Smooth muscle cell (in vitro differentiated cells): ENCODE results near the gene IFITM5. TPM values are rescaled to one million over a fixed set of nuclear protein-coding genes. Genes with fewer than 3 reads are reported as not detected.
"Not testable (repeated sequence)": the region's sequence is repeated elsewhere in the genome, so short reads cannot be mapped to it uniquely, and the experiment has no call there.

Experiments used
- DNase-seq: peaks from one replicate; lab custom pipeline; 2025; ENCODE audit not compliant: unreplicated experiment; lab: John Stamatoyannopoulos, UW
- H2AFZ ChIP-seq: fragments of 200-600 bp; sonication (generic); 2 replicates; pipeline ENCODE4 v1.6.0; 2016; ENCODE audit warnings: antibody characterized with exemption, low read depth, mild to moderate bottlenecking
- H3F3A ChIP-seq: fragments of 200-600 bp; sonication (generic); 2 replicates; pipeline ENCODE4 v1.6.0; 2017; ENCODE audit warnings: antibody characterized with exemption, low read depth
- H3K27ac ChIP-seq: fragments of 200-600 bp; sonication (generic); 2 replicates; pipeline ENCODE4 v1.5.1; 2016; ENCODE audit warnings: low read depth, mild to moderate bottlenecking
- H3K27me3 ChIP-seq: fragments of 200-600 bp; sonication (generic); 2 replicates; pipeline ENCODE4 v1.6.1; 2016; ENCODE audit warnings: low read depth, mild to moderate bottlenecking
- H3K36me3 ChIP-seq: fragments of 200-600 bp; sonication (generic); 2 replicates; pipeline ENCODE4 v1.5.1; 2016; ENCODE audit warnings: low read depth
- H3K4me1 ChIP-seq: fragments of 200-600 bp; sonication (generic); 2 replicates; pipeline ENCODE4 v1.5.1; 2016; ENCODE audit warnings: low read depth
- H3K4me2 ChIP-seq: fragments of 200-600 bp; sonication (generic); 2 replicates; pipeline ENCODE4 v1.6.0; 2016; ENCODE audit warnings: mild to moderate bottlenecking
- H3K4me3 ChIP-seq: fragments of 200-600 bp; sonication (generic); 2 replicates; pipeline ENCODE4 v1.5.1; 2016; ENCODE audit warnings: mild to moderate bottlenecking
- H3K79me2 ChIP-seq: fragments of 200-600 bp; sonication (generic); 2 replicates; pipeline ENCODE4 v1.6.0; 2016; ENCODE audit warnings: low read depth, mild to moderate bottlenecking
- H3K9ac ChIP-seq: fragments of 200-600 bp; sonication (generic); 2 replicates; pipeline ENCODE4 v1.6.0; 2016; ENCODE audit warnings: low read depth
- H3K9me3 ChIP-seq: fragments of 200-600 bp; sonication (generic); replicated peaks from 2 replicates; pipeline ENCODE4 v1.5.1; 2016; ENCODE audit warnings: low read depth
- H4K20me1 ChIP-seq: fragments of 200-600 bp; sonication (generic); 2 replicates; pipeline ENCODE4 v1.6.0; 2016; ENCODE audit warnings: low read depth
- WGBS: methylation state at CpG from one replicate; pipeline ENCODE4 v1.1.7; 2016; ENCODE audit warnings: low lambda C conversion rate; 5-methylcytosine and 5-hydroxymethylcytosine counted together
- polyA plus RNA-seq: library from polyadenylated mRNA; unstranded; fragments of >200 nt; fragmentation: Nextera tagmentation; extraction: Ambion mirVana; gene quantifications from 2 replicates; pipeline ENCODE4 v1.2.1, GENCODE V29; 2016
- total RNA-seq: library from RNA; depleted of rRNA; stranded (reverse); fragments of >200 nt; gene quantifications from 2 replicates; pipeline ENCODE4 v1.2.3, GENCODE V29; 2014
- TF ChIP-seq, protein P1 (sequence below): fragments of 200-600 bp; sonication (generic); IDR thresholded peaks from 2 replicates; pipeline ENCODE4 v1.5.1; 2017; ENCODE audit warnings: borderline replicate concordance, mild to moderate bottlenecking, antibody characterized with exemption; ENCODE audit not compliant: insufficient read depth, poor library complexity, severe bottlenecking

IFITM5 gene
- total and polyA plus RNA-seq, 2 experiments from 2014 or later = not detected

- Histone ChIP-seq H3K9ac (peak overlapping the region; percentile 31), H3K4me1 (peaks cover 38% of the 10 kb centered on the region), H3F3A (peaks cover 2% of the 10 kb centered on the region), H3K9me3 (no peaks in the 10 kb centered on the region), H3K27me3 (no peaks in the 10 kb centered on the region), H2AFZ (peak overlapping the region; percentile 51), H4K20me1 (no peaks in the 10 kb centered on the region), H3K27ac (peak overlapping the region; percentile 87), H3K36me3 (no peaks in the 10 kb centered on the region), H3K4me2 (peak overlapping the region; percentile 77), H3K4me3 (peak overlapping the region; percentile 23), H3K79me2 (no peaks in the 10 kb centered on the region)
- no peak for DNase-seq
- 3% methylated on average over 25 of the region's 25 CpGs for WGBS
- TF ChIP-seq, protein P1, sequence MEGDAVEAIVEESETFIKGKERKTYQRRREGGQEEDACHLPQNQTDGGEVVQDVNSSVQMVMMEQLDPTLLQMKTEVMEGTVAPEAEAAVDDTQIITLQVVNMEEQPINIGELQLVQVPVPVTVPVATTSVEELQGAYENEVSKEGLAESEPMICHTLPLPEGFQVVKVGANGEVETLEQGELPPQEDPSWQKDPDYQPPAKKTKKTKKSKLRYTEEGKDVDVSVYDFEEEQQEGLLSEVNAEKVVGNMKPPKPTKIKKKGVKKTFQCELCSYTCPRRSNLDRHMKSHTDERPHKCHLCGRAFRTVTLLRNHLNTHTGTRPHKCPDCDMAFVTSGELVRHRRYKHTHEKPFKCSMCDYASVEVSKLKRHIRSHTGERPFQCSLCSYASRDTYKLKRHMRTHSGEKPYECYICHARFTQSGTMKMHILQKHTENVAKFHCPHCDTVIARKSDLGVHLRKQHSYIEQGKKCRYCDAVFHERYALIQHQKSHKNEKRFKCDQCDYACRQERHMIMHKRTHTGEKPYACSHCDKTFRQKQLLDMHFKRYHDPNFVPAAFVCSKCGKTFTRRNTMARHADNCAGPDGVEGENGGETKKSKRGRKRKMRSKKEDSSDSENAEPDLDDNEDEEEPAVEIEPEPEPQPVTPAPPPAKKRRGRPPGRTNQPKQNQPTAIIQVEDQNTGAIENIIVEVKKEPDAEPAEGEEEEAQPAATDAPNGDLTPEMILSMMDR = no peak
These were observed 35.1 kb upstream of the IFITM5 start for GRCh38 chr11:334264-334994.

DNA sequence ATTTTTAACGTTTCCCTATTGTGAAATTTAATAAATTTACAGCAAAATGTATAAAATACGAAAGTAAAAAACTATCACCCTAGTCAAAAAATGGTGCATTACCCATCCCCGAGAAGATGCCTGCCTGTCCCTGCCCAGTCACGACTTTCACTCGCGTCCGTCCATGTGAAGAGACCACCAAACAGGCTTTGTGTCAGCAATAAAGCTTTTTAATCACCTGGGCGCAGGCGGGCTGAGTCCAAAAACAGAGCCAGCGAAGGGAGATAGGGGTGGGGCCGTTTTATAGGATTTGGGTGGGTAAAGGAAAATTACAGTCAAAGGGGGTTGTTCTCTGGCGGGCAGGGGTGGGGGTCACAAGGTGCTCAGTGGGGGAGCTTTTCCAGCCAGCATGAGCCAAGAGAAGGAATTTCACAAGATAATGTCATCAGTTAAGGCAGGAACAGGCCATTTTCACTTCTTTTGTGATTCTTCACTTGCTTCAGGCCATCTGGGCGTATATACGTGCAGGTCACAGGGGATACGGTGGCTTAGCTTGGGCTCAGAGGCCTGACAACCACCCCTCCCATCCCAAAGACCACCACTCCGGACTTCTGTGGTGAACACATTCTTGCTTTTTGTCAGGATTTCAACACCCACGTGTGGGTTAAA, 34.4 kb upstream of the IFITM5 start:
- not testable (repeated sequence) for DNase-seq
- H3K4me1 ChIP-seq = peaks cover 38% of the 10 kb centered on the region

DNA sequence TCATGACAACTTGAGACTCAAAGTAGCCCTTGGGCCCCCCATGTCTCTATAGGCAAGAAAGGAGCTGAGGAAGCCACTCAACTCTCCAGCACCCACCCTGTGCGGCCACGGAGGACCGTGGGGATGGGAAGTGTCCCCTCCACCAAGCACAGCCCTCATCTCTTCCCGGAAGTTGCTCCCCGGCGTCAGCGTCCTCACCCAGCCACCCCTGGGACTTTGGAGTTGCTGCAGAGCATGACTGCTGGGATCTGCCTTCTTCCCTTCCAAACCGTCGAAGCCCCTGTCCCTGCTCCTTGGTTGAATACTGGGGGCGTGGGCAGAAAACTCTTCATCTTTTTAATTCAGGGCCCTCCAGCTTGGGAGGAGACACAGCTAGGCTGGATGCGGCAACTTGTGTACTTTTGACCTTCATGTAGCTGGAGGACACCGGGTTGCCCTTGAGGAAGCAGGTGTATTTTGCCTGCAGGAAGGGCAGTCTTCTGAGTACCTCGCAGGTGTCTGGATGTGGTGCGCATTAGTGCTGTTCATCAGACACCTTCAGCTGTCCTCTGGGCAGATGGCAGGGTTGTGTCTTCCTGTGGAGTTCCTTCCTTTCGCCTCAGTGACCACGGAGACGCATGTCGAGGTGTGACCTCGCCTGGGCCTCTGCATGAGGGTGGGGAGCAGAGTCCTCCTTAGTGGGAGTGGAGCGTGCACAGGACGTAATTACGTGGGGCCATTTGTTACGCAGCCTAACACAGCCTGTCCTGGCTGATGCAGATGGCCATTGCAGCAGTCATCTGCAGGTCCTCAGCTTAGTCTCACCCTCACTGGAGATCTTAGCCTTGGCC, 33.5 kb upstream of the IFITM5 start:
- no peak overlapping the region for H3K4me2 ChIP-seq
- H3F3A ChIP-seq = peaks cover 8% of the 10 kb centered on the region
- H3K27ac ChIP-seq = no peak overlapping the region
- H3K4me3 ChIP-seq = no peak overlapping the region
- no peak overlapping the region for H2AFZ ChIP-seq
- peaks cover 38% of the 10 kb centered on the region for H3K4me1 ChIP-seq
- H3K9ac ChIP-seq = no peak overlapping the region
- 97% methylated on average over 23 of the region's 23 CpGs for WGBS
- no peaks in the 10 kb centered on the region for H4K20me1 ChIP-seq
- H3K79me2 ChIP-seq = peaks cover 3% of the 10 kb centered on the region
- TF ChIP-seq, protein P1 = no peak
- H3K36me3 ChIP-seq = no peaks in the 10 kb centered on the region
- DNase-seq = no peak
- H3K9me3 ChIP-seq = no peaks in the 10 kb centered on the region
- no peaks in the 10 kb centered on the region for H3K27me3 ChIP-seq

More for the DNA sequence above, 34.4 kb upstream of the IFITM5 start:
- not testable (repeated sequence) for H3K79me2 ChIP-seq, H4K20me1 ChIP-seq, H3K27me3 ChIP-seq, H3F3A ChIP-seq, H3K9me3 ChIP-seq, H3K4me3 ChIP-seq, H3K9ac ChIP-seq, H3K36me3 ChIP-seq
- H2AFZ ChIP-seq = peak overlapping the region; percentile 51
- H3K27ac ChIP-seq = peak overlapping the region; percentile 87
- WGBS = 51% methylated on average over 17 of the region's 17 CpGs
- H3K4me2 ChIP-seq = peak overlapping the region; percentile 77

DNA sequence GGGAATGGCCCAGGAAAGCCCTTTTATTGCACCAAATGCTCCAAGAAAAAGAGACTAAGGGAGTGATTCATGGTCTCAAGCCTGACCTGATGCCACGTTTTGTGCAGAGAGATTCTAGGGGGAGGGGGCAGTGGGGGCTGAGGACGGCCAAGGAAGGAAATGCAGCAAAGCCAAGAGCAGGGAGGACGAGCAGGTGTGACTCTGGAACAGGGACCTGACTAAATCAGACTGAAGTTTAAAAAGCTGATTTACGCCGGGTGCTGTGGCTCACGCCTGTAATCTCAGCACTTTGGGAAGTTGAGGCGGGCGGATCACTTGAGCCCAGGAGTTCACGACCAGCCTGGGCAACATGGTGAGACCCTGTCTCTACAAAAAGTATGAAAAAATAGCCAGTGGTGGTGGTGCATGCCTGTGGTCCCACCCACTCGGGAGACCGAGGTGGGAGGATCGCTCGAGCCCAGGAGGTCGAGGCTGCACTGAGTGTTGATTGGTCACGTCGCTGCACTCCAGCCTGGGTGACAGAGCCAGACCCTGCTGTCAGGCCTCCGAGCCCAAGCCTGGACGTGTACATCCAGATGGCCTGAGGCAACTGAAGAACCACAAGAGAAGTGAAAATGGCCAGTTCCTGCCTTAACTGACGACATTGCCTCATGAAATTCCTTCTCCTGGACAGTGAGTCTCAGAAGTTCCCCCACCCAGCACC, 32.2 kb upstream of the IFITM5 start:
- DNase-seq = no peak
- WGBS = 89% methylated on average over 19 of the region's 19 CpGs

More for the DNA sequence above, 32.2 kb upstream of the IFITM5 start:
- Histone ChIP-seq H3K4me2 (no peak overlapping the region), H3K4me3 (no peak overlapping the region), H3K79me2 (peaks cover 4% of the 10 kb centered on the region), H3K9me3 (no peaks in the 10 kb centered on the region), H4K20me1 (no peaks in the 10 kb centered on the region), H3K9ac (no peak overlapping the region), H3K36me3 (no peaks in the 10 kb centered on the region), H2AFZ (no peak overlapping the region), H3K4me1 (peaks cover 39% of the 10 kb centered on the region), H3F3A (peaks cover 8% of the 10 kb centered on the region), H3K27me3 (no peaks in the 10 kb centered on the region), H3K27ac (no peak overlapping the region)
- TF ChIP-seq, protein P1 = no peak
